OCI-M1 (cell line): ENCODE measurements around the gene ZRANB1.
"Not testable (repeated sequence)": the region's sequence is repeated elsewhere in the genome, so short reads cannot be mapped to it uniquely, and the experiment has no call there.

Experiments
- DNase-seq: peaks from one replicate; lab custom pipeline; 2025; lab: John Stamatoyannopoulos, UW

The ZRANB1 gene

DNA sequence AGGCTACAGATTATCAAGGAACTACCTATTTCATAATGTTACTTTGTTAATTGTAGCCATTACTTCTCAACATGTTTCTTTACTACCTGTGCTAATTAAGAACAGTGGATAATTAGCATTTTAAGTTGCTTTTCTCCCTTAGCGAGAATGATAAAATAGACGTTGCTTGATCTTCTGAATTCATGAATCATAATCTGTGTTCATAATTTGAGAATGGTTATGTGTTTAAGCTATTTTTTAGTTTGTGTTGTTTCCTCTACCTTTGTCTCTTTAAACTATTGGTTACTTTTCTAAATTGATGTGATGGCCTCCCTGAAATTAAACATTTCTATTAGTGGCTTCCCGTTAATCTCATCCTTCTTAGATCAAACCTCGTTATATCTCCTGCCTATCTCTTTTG lies at the start of gene ZRANB1:
ZRANB1 (plus strand) TSS at position 301 of the 400 bp plus-strand sequence. CDS start 371 bp downstream, outside the sequence.
- DNase-seq = no peak

DNA sequence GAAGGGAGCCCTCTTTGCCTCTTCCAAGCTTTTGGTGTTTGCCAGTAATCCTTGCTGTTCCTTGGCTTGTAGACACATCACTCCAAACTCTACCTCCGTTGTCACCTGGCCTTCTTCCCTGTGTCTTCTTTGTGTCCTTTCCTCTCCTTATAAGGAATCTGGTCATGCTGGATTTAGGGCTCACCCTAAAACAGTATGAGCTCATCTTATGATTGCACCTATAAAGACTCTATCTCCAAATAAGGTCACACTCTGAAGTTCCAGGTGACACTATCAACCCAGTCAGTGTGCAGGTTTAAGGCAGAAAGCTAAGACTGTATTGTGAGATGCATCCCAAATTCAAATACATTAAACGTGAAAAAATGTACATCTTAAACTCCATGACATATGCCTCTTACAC lies 49.0 kb upstream of the ZRANB1 start:
- DNase-seq = no peak

DNA sequence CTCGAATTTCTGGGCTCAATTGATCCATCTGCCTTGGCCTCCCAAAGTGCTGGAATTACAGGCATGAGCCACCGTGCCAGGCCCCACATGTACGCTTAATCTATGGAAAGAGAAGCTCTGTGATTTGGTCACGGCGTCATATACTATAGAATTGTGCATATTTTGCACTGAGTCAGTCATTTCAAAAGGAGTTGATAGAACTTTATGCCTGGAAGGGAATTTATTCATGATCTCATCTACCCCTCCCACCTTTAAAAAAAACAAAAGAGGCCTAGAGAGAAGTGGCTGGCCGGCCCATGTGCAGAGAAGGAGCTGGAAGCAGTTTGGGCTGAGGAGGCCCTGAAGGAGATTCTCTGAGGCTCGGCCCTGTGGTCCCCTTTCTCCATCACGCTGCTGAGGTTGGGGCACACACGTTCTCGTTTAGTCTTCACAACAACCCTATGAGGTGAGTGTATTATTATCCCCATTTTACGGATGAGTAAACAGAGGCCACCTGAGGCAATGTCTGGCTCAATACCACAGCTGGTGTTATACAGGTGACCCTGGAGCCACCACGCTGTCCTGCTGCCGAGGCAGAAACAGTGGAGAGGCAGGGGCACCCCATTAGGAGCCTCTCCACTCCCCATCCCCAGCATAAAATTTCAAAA lies 47.2 kb upstream of the ZRANB1 start:
- no peak for DNase-seq

DNA sequence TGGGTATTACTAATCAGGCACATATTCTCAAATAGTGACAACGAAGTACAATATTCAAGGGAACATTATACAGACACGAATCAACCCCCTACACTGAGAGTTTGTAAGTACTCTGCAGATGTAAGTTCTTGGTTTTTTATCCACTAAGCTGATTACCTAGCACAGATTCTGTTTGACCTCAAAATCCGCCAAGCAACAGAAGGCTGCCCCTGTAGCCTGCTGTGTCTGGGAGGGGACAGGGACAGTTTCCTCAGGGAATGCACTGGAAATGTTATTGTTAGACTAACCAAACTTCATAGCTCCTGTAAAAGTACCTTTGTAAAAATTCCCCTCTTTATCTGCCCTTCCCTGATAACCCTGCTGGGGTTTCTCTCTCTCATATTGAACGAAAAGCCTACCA lies 45.2 kb upstream of the ZRANB1 start:
- DNase-seq = no peak

DNA sequence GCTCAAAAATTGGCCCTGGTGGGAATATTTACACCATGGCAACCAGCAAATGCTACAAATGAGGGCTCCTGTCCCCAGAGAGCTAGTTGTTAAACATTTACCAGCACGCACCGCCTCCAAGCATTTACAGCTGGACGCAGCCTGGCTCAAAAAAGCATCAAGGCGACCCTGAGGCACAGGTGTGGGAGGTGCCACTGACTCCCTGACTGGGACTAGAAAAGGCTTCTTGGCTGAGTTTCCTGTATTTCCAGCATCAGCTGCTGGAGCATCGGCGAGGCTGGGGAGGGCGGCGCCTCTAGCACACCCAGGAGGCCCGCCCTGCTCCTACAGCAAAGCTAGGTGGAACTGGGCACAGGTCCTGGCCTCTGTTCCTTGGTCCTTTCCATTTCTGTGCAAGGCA lies 43.5 kb upstream of the ZRANB1 start:
- no peak for DNase-seq

DNA sequence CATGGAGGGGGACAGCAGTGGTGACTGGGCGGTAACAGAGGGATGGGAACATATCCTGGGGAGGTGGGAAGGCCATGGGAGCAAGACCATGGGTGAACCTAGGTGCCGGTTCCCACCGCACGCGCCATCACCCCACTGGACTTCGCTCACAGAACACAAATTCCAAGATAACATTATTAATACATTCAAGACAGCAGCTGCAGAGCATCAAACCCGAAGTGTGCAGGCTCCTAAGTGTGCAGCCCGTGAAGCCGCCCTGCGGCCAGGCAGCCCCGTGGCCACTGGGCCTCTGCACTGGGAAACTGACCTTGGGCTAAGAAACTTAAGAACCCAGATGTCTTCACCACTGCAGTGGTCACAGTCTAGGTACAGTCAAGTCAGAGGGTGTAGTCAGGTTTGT lies 42.8 kb upstream of the ZRANB1 start:
- no peak for DNase-seq

DNA sequence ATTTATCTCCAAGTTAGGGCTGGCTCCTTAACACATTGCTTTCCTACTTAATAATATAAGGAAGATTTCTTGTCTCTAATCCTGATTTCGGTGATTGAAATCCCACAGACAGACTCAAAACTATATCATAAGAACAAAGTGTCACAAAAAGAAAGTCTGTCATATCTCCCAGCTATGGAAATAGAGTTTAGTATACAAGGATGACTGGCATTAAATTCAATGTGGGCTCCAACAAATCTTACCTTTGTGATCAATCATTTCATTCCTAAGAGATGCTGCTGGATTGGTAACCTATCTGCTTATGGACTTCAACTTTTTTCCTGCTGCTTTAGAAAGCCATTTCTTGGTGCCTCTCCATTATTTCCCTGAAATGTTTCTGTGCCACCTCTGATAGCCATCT lies 39.5 kb upstream of the ZRANB1 start:
- no peak for DNase-seq

DNA sequence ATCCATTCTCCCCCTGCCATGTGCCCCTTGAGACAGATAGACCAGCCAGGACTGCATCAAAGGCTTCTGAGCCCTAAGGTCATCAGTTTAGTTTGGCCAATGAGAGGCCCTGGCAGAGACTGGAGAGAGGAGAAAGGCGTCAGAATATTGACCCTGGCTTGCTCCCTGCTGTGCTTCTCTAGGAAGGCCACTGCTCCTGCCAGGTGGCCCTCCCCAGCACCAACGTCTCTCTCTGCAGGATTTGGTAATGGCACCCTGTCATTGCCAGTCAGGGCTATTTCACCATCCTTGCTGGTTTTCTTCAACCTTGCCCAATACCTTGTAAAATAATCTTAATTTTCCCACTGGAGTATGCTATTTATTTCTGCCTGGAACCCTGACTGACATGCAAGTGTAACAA lies 38.8 kb upstream of the ZRANB1 start:
- DNase-seq = no peak

DNA sequence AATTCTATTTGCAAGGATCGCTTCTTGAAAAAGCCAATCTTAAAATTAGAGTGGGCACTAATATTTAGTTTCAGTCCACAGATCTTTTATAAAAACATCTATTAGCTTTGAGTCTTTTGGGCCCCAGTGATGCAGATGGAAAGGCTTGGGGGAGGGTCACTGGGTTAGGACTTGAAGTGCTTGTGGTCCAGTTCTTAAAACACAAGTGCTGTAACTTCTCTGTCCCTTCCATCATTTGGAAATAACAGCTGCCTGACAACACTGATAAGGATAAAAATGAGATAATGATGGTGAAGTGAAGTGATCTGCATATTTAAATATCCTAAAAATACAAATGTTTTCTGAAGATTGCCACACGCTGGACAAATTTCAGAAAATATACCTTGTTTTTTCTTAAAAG lies 37.1 kb upstream of the ZRANB1 start:
- DNase-seq = peak; percentile 87

DNA sequence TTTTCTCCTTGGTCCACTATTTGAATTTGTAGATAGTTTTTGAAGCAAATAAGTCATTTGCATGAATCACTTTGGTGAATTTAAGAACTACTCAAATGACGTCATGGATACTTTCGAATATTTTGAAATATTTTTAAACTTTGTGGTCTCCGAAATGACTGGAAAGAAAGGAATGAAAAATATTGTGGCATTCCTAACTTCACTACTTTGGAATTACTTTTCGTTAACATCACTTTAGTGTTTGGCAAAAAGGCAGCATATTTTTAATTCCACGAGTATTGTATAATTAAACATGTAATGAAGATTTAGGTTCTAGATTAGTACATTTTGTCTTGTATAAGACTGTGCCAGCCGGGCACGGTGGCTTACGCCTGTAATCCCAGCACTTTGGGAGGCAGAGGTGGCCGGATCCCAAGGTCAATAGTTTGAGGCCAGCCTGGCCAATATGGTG lies 35.3 kb upstream of the ZRANB1 start:
- no peak for DNase-seq

DNA sequence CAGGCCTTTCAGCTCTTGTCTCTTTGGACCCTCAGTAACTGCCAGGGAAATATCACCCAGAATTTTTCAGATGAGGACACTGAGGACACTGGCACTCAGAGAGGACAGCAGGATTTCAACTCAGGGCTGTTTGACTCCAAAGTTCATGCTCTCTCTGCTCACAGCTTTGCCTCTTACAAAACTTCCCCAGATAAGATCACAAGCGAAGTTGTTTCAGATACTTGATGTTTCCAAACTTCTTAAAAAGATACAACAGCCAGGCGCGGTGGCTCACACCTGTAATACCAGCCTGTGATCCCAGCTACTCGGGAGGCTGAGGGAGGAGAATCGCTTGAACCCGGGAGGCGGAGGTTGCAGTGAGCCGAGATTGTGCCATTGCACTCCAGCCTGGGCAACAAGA lies 32.4 kb upstream of the ZRANB1 start:
- DNase-seq = no peak

DNA sequence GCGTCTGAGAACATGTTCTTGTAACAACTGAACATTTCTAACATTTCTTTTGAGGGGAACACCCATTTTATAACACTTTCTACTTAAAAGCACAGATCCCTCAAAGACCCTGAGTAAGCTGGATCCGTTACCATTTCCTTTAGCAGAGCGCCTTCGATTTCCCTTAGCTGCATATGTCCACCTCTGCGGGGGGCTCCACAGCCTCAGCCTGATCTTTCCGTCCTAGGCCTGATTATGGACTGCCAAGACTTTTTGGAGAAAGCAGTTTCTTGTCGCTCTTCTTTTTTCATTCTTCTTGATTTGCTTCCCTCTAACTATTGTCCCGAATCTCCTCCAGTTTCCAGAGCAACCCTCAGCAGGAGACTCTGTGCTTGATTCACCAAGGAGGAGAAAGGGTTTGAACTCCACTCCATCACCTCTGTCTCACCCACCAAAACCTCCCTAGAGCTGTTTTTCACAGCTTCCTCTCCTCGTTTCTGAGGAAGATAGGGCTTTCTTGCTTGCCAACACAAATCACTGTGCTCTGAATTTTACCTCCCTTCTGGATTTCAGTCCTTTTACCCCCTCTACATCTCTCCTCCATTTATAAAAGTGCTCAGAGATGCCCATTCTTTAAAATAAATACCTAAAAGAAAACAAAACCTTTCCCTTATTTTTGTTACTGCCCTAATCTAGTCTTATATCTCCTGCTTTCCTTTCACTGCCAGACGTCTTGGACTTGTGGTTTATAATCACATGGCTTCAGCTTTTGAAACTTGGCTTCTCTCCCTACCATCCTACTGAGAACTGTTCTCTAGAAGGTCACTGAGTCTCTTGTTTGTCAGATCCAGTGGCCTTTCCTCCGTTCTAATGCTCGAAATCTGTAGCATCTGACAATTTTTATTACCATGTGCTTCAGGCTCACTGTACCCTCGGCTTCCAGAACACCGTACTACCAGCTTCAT lies 30.5 kb upstream of the ZRANB1 start:
- peak; percentile 93 for DNase-seq

DNA sequence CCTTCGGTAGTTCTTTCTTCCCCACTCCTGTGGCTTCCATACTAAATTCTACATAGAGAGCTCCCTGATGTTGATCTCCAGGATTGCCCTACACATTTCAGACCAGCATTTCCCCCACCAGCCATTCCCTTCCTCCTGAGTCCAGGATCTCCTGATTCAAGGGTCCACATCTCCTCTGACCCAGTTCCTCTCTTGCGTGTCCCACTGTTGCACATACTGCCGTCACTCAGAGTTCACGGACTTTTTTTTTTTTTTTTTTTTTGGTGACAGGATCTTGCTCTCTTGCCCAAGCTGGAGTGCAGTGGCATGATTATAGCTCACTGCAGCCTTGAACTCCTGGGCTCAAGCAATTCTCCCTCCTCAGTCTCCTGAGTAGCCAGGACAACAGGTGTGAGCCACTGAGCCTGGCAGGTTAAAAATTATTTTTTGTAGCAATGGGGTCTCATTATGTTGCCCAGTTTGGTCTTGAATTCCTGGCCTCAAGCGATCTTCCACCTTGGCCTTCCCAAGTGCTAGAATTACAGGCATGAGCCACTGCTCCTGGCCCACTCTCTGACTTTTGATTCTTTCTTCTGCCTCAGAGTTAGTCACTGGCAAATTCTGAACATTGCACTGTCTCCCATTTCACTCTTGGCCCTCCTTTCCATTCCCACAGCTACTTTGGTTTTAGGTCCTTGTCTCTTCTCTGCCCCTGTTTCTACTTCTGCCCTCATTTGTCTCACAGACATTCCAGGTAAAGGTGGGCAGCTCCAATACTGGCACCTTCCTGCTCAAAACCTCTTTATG lies 29.6 kb upstream of the ZRANB1 start:
- DNase-seq = peak; percentile 63

DNA sequence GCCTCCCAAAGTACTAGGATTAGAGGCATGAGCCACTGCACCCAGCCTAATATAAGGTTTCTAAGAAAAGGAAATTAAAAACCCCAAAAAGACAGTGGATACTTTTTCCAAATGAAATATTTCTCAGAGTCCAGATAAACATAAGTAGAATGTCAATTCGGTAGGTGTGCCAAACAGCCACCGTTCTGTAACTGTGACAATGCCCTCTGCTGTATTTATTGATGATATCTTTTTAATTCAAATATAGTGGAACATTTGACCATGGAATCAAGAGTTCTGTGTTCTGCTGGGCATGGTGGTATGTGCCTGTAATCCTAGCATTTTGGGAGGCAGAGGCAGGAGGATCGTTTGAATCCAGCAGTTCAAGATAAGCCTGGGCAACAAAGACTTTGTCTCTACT lies 28.8 kb upstream of the ZRANB1 start:
- no peak for DNase-seq

DNA sequence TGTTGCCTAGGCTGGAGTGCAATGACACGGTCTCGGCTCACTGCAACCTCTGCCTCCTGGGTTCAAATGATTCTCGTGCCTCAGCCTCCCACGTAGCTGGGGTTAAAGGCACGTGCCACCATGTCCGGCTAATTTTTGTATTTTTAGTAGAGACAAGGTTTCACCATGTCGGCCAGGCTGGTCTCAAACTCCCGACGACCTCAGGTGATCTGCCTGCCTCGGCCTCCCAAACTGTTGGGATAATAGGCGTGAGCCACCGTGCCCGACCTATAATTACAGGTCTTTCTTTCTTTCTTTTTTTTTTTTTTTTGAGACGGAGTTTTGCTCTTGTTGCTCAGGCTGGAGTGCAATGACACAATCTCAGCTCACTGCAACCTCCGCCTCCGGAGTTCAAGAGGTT lies 27.5 kb upstream of the ZRANB1 start:
- not testable (repeated sequence) for DNase-seq

DNA sequence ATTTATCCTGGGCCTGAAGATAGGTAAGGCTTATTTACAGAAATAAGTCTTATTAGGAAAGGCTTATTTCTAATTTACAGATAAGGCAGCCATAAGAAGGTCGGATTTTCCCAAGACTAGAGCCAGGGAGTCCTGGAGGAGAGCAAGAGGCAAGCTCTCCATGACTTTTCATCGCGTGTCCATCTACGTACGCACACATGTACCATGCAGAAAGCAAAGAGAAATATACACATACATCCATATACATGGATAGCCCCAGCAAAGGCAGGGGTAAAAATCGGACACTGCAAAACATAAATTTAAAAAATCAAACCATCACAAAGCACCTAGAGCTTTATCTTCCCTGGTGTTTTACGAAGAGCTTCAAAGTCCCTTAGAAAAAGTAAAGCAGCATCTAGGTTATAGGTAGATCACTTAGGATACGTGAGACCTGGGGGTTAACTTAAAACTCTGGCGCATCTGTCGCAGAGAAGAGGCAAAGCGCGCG lies 25.8 kb upstream of the ZRANB1 start:
- peak; percentile 78 for DNase-seq

DNA sequence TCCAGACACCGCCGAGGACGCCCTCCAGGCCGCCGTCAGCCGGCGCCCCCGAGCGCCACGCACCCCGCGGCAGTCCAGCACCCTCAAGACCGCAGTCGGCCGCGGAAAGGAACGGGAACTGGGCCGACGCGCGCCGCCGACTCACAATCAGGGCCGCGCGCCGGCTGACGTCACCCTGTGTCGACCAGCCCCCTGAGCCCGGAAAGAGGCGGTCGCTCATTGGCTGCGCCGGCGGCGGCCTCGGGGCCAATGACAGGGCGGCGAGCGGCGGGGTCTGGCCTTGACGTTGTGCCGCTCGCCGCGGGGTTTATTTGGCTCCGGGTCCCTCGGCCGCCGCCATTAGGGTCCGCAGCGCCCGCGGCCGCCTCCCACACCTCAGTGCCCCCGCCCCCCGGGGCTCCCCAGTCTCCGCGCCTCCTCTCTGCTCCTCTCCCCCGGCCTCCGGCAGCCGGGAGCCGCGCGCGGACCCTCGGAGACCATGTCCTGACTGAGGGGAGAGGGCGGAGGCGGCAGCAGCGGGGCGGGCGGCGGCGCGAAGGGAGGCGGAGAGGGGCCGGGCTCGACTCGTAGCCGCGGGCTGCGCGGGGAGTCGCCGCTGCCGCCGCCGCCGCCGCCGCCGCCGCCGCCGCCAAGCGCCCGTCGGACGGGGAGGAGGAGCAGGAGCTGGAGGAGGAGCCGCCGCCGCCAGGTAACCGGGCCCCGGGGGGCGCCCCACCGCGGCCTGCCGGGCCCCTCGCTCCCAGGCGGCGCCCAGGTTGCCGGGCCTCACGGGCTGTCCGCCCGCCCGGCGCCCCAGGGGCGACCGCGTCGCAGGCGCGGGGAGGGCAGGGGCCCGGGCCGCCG lies 25.1 kb upstream of the ZRANB1 start:
- peak; percentile 98 for DNase-seq

DNA sequence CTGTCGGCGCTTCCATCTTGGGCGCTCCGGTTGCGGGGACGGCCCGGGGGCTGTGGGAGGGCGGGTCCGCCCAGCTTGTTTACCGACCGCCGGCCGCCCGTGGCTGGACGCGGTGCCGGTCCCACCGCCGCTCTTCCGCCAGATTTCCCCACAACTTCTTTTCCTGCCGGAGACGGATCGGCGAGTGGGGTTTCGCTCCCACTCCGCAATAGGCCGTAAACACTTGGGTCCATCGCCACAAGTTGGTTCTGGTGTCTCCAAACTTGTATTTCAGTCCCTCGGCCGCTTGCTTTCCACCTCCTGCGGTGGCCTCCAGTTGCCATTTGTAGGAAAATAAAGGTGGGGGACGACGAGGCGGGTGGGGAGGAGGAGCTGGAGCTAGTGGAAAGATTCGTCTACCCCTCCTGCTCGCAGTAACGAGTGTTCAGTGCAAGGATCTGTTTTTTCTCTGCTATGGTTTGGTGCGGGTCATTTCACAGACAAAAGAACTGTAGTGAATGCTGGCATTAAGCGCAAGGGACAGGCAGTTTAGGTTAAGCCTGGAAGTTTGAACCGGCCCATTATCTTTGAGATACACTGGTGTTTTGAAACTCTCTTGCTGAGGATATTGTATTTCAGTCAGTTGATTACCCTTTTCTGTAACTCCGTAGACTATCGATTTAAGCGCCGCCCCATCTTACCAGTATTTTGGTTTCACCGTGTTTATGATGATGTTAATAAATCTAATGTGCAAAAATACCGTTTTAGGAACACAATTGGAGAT lies 24.3 kb upstream of the ZRANB1 start:
- DNase-seq = peak; percentile 88

DNA sequence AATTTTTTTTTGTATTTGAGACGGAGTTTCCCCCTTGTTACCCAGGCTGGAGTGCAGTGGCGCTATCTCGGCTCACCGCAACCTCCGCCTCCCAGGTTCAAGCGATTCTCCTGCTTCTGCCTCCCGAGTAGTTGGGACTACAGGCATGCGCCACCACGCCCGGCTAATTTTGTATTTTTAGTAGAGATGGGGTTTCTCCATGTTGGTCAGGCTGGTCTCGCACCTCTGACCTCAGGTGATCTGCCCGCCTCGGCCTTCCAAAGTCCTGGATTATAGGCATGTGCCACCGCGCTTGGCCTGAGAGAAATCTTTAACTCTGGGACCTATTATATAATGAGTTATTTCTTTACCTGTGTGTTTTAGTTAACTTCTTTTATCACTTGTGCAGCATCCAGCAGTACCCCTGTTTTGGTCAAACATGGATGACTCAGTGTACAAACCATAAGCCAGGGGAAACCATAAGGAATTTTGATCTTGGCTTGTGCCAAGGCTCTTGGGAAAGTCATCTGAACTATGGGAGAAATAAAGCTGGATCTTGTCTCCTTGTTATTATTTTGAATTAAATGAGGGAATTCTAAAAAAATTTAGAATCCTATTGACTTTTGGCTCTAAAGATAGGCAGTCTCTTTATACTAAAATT lies 23.6 kb upstream of the ZRANB1 start:
- no peak for DNase-seq

DNA sequence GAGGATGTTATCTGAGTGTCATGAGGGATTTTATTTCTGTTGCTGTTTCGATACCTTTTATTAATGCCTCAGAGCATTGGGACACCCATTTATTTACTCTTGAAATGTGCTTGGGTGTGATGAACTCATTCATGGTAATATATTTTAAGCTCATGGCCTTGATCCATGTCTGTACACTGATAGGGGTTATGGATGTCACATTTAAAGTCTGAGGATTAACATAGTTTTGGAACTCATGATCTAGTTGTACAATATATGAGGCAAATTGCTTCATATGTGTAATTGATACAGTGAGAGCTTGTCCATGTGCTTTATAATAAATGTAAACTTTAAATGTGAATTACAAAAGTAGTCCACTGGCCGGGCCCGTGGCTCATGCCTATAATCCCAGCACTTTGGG lies 23.0 kb upstream of the ZRANB1 start:
- DNase-seq = no peak
